ENCODE results near the gene NLGN1. TPM values are rescaled to one million over a fixed set of nuclear protein-coding genes. Genes with fewer than 3 reads are reported as not detected.

Gene NLGN1
- polyA plus RNA-seq, 2 of the 4 experiments (the other 2 are of a cell fraction): not detected

DNA sequence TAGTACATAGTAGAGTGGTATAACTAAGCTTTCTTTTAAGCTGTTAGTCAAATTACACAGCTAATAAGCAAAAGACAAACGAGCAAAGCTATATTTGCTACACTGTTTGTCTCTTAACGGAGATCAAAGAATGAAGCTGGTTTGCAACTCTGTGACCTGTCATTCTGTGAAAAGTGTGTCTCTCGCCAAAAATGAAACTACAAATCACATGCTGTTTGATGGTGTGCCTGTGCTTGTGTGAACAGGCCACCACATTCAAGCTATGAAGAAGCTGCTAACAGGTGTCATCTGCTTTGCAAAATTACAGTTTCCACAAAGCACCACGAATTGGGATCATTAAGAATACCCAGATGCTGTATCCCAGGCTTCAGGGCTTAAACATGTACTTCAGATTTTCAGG is 793.8 kb downstream of the NLGN1 start:
- Histone ChIP-seq H3K27ac (no peak overlapping the region), H3K4me3 (no peak overlapping the region), H3K4me1 (no peaks in the 10 kb centered on the region), H3K9me3 (no peaks in the 10 kb centered on the region), H3K4me2 (no peak overlapping the region)
- TF ChIP-seq KDM1A (IDR thresholded peaks at IDR 0.05; ENCODE audit: low read depth) (no peak), NPAS2 (CRISPR knock-in tag; IDR thresholded peaks at IDR 0.05; ENCODE audit: borderline replicate concordance) (no peak), ZC3H11A (IDR thresholded peaks at IDR 0.05) (no peak), EP300 (IDR thresholded peaks at IDR 0.05) (no peak), HOXA7 (CRISPR knock-in tag; IDR thresholded peaks at IDR 0.05) (no peak), FOXS1 (CRISPR knock-in tag; IDR thresholded peaks at IDR 0.05) (no peak), TFCP2L1 (CRISPR knock-in tag; IDR thresholded peaks at IDR 0.05) (no peak), MAFK (IDR thresholded peaks at IDR 0.05; ENCODE audit: partially characterized antibody) (no peak)
- no peak for DNase-seq (ENCODE audit: low read depth in 1 of 2, low spot score in 1 of 2)
- POLR2A ChIA-PET: no interaction called here
- FAIRE-seq: no peak
- no peak for ATAC-seq
- WGBS (ENCODE audit: missing lambda C conversion rate): 32% methylated on average over 4 of the region's 4 CpGs
- CTCF ChIA-PET: no interaction called here

- Histone ChIP-seq H3K4me1 (no peaks in the 10 kb centered on the region), H3K9me3 (no peaks in the 10 kb centered on the region), H3K4me3 (no peak overlapping the region), H3K4me2 (no peak overlapping the region), H3K27ac (no peak overlapping the region)
- ChIA-PET CTCF (no interaction called here), POLR2A (no interaction called here)
- TF ChIP-seq KDM1A (IDR thresholded peaks at IDR 0.05; ENCODE audit: low read depth): no peak
- no peak for TF ChIP-seq CBX2 (IDR thresholded peaks at IDR 0.05; ENCODE audit: borderline replicate concordance, low read depth)
- TF ChIP-seq MYC (IDR thresholded peaks at IDR 0.05; ENCODE audit: borderline replicate concordance, low read length): no peak
- no peak for TF ChIP-seq E2F6 (IDR thresholded peaks at IDR 0.05; ENCODE audit: borderline replicate concordance, low read depth)
- TF ChIP-seq NFE2L2 (conservative IDR thresholded peaks at IDR 0.05; ENCODE audit: low read length): no peak
- TF ChIP-seq, protein P1, sequence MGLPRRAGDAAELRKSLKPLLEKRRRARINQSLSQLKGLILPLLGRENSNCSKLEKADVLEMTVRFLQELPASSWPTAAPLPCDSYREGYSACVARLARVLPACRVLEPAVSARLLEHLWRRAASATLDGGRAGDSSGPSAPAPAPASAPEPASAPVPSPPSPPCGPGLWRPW (IDR thresholded peaks at IDR 0.05): no peak
- no peak for TF ChIP-seq RAD21 (conservative IDR thresholded peaks at IDR 0.05 in 1 of 2, IDR thresholded peaks at IDR 0.05 in 1 of 2)
- no peak for TF ChIP-seq JUNB (IDR thresholded peaks at IDR 0.05)
- TF ChIP-seq MAFK (IDR thresholded peaks at IDR 0.05; ENCODE audit: partially characterized antibody): no peak
- no peak for TF ChIP-seq PBX3 (IDR thresholded peaks at IDR 0.05)
- TF ChIP-seq MAZ (IDR thresholded peaks at IDR 0.05; ENCODE audit: borderline replicate concordance, low read depth, low read length): no peak
- TF ChIP-seq TFCP2L1 (CRISPR knock-in tag; IDR thresholded peaks at IDR 0.05): no peak
- no peak for TF ChIP-seq ZFP36 (IDR thresholded peaks at IDR 0.05; ENCODE audit: borderline replicate concordance, partially characterized antibody)
- no peak for FAIRE-seq
- no peak for ATAC-seq
- 88% methylated on average over 2 of the region's 2 CpGs for WGBS (ENCODE audit: missing lambda C conversion rate)
- DNase-seq (ENCODE audit: low read depth in 1 of 2, low spot score in 1 of 2): no peak
Observed at GRCh38 chr3:174191895-174192294, 794.4 kb downstream of the NLGN1 start.

DNA sequence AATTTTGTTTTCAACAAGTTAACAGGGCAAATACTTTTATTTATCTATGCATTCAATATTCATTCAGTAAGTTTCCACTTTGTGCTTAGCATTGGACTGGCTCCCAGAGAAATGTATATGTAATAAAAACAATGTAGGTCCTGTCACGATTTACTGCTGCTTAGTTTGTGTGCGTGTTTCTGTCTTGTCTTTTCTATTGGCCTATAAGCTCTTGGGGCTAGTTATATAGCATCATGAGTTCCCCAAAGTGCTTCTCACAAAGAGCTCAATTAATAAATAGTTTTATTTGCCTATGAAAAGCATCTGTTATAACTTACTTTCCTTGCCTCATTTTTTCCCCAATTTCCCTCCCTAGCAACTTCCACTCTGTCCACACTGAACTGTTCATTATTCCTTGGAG is 794.9 kb downstream of the NLGN1 start:
- H3K4me2 ChIP-seq: no peak overlapping the region
- H3K4me3 ChIP-seq: no peak overlapping the region
- DNase-seq (ENCODE audit: low read depth in 1 of 2, low spot score in 1 of 2) (no peak), FAIRE-seq (no peak), ATAC-seq (no peak)
- 28% methylated on average over 2 of the region's 2 CpGs for WGBS (ENCODE audit: missing lambda C conversion rate)
- no peaks in the 10 kb centered on the region for H3K4me1 ChIP-seq
- H3K27ac ChIP-seq: no peak overlapping the region
- H3K9me3 ChIP-seq: no peaks in the 10 kb centered on the region
- TF ChIP-seq, protein P2, sequence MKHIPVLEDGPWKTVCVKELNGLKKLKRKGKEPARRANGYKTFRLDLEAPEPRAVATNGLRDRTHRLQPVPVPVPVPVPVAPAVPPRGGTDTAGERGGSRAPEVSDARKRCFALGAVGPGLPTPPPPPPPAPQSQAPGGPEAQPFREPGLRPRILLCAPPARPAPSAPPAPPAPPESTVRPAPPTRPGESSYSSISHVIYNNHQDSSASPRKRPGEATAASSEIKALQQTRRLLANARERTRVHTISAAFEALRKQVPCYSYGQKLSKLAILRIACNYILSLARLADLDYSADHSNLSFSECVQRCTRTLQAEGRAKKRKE (CRISPR knock-in tag; IDR thresholded peaks at IDR 0.05; ENCODE audit: low read depth): no peak
- TF ChIP-seq SREBF2 (IDR thresholded peaks at IDR 0.05): no peak
- no peak for TF ChIP-seq CBX8 (IDR thresholded peaks at IDR 0.05)
- no peak for TF ChIP-seq POLR2A (IDR thresholded peaks at IDR 0.05; ENCODE audit: low read length)
- TF ChIP-seq CHD4 (IDR thresholded peaks at IDR 0.05; ENCODE audit: borderline replicate concordance): no peak
- TF ChIP-seq ZC3H11A (IDR thresholded peaks at IDR 0.05): no peak
- no peak for TF ChIP-seq MAZ (IDR thresholded peaks at IDR 0.05; ENCODE audit: borderline replicate concordance, low read depth, low read length)
- TF ChIP-seq, protein P3, sequence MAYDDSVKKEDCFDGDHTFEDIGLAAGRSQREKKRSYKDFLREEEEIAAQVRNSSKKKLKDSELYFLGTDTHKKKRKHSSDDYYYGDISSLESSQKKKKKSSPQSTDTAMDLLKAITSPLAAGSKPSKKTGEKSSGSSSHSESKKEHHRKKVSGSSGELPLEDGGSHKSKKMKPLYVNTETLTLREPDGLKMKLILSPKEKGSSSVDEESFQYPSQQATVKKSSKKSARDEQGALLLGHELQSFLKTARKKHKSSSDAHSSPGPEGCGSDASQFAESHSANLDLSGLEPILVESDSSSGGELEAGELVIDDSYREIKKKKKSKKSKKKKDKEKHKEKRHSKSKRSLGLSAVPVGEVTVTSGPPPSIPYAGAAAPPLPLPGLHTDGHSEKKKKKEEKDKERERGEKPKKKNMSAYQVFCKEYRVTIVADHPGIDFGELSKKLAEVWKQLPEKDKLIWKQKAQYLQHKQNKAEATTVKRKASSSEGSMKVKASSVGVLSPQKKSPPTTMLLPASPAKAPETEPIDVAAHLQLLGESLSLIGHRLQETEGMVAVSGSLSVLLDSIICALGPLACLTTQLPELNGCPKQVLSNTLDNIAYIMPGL (CRISPR knock-in tag; IDR thresholded peaks at IDR 0.05; ENCODE audit: borderline replicate concordance): no peak
- TF ChIP-seq EP300 (IDR thresholded peaks at IDR 0.05): no peak
- CTCF ChIA-PET: no interaction called here
- POLR2A ChIA-PET: no interaction called here
